IMR-90 (cell line): ENCODE data around the gene PPP1R14B. TPM values are rescaled to one million over a fixed set of nuclear protein-coding genes. Genes with fewer than 3 reads are reported as not detected.

Experiments used
- ATAC-seq: fragments of 200-7000 bp; cut with Tn5 transposase; 2 replicates; pipeline ENCODE4 v1.9.1; 2020; ENCODE audit warnings: low read depth, mild to moderate bottlenecking, moderate library complexity
- BruUV-seq: library from RNA; stranded (reverse); fragments of 400-500 nt; replicated peaks from 2 replicates; lab custom pipeline; 2021; lab: Mats Ljungman, UMichigan
- CTCF ChIA-PET: fragments of 300-600 bp; formaldehyde crosslinking; extraction: SDS; loops from one replicate; lab custom pipeline; 2021; ENCODE audit warnings: antibody characterized with exemption; lab: Yijun Ruan, JAX
- POLR2A ChIA-PET: fragments of 300-600 bp; sonication (Branson Sonifier 250); formaldehyde crosslinking; loops from one replicate; lab custom pipeline; 2022; ENCODE audit warnings: antibody characterized with exemption; ENCODE audit not compliant: unreplicated experiment; lab: Charles Lee
- DNase-seq: peaks from one replicate; pipeline ENCODE4 v3.0.0; 2013
- H2AFZ ChIP-seq: replicated peaks from 2 replicates; pipeline ENCODE3; 2013; ENCODE audit warnings: low read length, mild to moderate bottlenecking; ENCODE audit not compliant: poor library complexity
- H2AK5ac ChIP-seq: 2 replicates; pipeline ENCODE4 v1.6.1; 2013; ENCODE audit warnings: low read depth, low read length, inconsistent platforms
- H2AK9ac ChIP-seq: replicated peaks from 2 replicates; pipeline ENCODE3; 2013; ENCODE audit warnings: mild to moderate bottlenecking, low read depth, low read length, moderate library complexity; ENCODE audit not compliant: poor library complexity
- H2BK120ac ChIP-seq: 2 replicates; pipeline ENCODE4 v1.6.1; 2013; ENCODE audit warnings: low read depth, low read length, inconsistent platforms
- H2BK15ac ChIP-seq: 3 replicates; pipeline ENCODE4 v1.6.1; 2013; ENCODE audit warnings: low read depth, low read length, inconsistent platforms
- H2BK20ac ChIP-seq: 2 replicates; pipeline ENCODE4 v1.6.1; 2013; ENCODE audit warnings: low read depth, mild to moderate bottlenecking, inconsistent platforms, low read length, moderate library complexity
- H2BK5ac ChIP-seq: 2 replicates; pipeline ENCODE4 v1.6.1; 2013; ENCODE audit warnings: mild to moderate bottlenecking, low read depth, low read length, inconsistent platforms; ENCODE audit not compliant: poor library complexity, severe bottlenecking
- H3K14ac ChIP-seq: replicated peaks from 2 replicates; pipeline ENCODE4 v1.6.1; 2013; ENCODE audit warnings: low read depth, low read length, inconsistent platforms
- H3K18ac ChIP-seq: 2 replicates; pipeline ENCODE4 v1.6.1; 2013; ENCODE audit warnings: low read depth, low read length, control low read depth
- H3K23ac ChIP-seq: 2 replicates; pipeline ENCODE4 v1.6.1; 2013; ENCODE audit warnings: low read depth, low read length, inconsistent platforms
- H3K27ac ChIP-seq: 2 replicates; pipeline ENCODE4 v1.5.1; 2013; ENCODE audit warnings: mild to moderate bottlenecking, control low read depth, low read length; ENCODE audit not compliant: insufficient read depth
- H3K27me3 ChIP-seq: 2 replicates; pipeline ENCODE4 v1.6.1; 2013; ENCODE audit warnings: low read length; ENCODE audit not compliant: control insufficient read depth, insufficient read depth
- H3K36me3 ChIP-seq: 2 replicates; pipeline ENCODE4 v1.6.1; 2013; ENCODE audit warnings: low read length, mixed read lengths; ENCODE audit not compliant: control insufficient read depth, insufficient read depth
- H3K4ac ChIP-seq: 2 replicates; pipeline ENCODE4 v1.6.1; 2013; ENCODE audit warnings: low read depth, low read length, inconsistent platforms
- H3K4me1 ChIP-seq: 2 replicates; pipeline ENCODE4 v1.6.1; 2013; ENCODE audit warnings: low read length, mixed read lengths; ENCODE audit not compliant: control insufficient read depth, insufficient read depth
- H3K4me2 ChIP-seq: 2 replicates; pipeline ENCODE4 v1.6.1; 2013; ENCODE audit warnings: low read depth, mild to moderate bottlenecking, control low read depth, low read length, moderate library complexity
- H3K4me3 ChIP-seq: 2 replicates; pipeline ENCODE4 v1.5.1; 2013; ENCODE audit warnings: low read depth, mild to moderate bottlenecking, control low read depth, low read length, moderate library complexity; ENCODE audit not compliant: insufficient read depth
- H3K56ac ChIP-seq: 2 replicates; pipeline ENCODE4 v1.6.1; 2013; ENCODE audit warnings: low read length, inconsistent platforms; ENCODE audit not compliant: insufficient read depth; ENCODE audit errors: extremely low read depth
- H3K79me1 ChIP-seq, 2 experiments: 2 replicates each; pipeline ENCODE4 v1.6.1; 2013; ENCODE audit warnings: low read length in 2 of 2, inconsistent platforms in 1 of 2, low read depth in 1 of 2
- H3K9ac ChIP-seq: 2 replicates; pipeline ENCODE4 v1.6.1; 2013; ENCODE audit warnings: low read depth, low read length, control low read depth
- H3K9me1 ChIP-seq: 2 replicates; pipeline ENCODE4 v1.6.1; 2013; ENCODE audit warnings: low read length, inconsistent platforms; ENCODE audit not compliant: insufficient read depth
- H3K9me3 ChIP-seq: 2 replicates; pipeline ENCODE4 v1.6.1; 2013; ENCODE audit warnings: low read length; ENCODE audit not compliant: control insufficient read depth, insufficient read depth
- H4K20me1 ChIP-seq: 2 replicates; pipeline ENCODE4 v1.6.1; 2013; ENCODE audit warnings: low read length, inconsistent platforms; ENCODE audit not compliant: insufficient read depth
- H4K5ac ChIP-seq: 2 replicates; pipeline ENCODE4 v1.6.1; 2013; ENCODE audit warnings: mild to moderate bottlenecking, low read depth, low read length, control low read depth
- H4K8ac ChIP-seq, 2 experiments: 2 replicates each; pipeline ENCODE4 v1.6.1; 2013; ENCODE audit warnings: low read depth in 2 of 2, low read length in 2 of 2, control low read depth in 1 of 2, inconsistent platforms in 1 of 2
- H4K91ac ChIP-seq: 2 replicates; pipeline ENCODE4 v1.6.1; 2013; ENCODE audit warnings: low read depth, low read length, inconsistent platforms; ENCODE audit not compliant: insufficient read depth
- CTCF ChIP-seq: conservative IDR thresholded peaks from 2 replicates; pipeline ENCODE4 v1.5.1; 2012; ENCODE audit warnings: mild to moderate bottlenecking, low read depth, low read length, improper control_type of control experiment
- ELK1 ChIP-seq: fragments of 150-350 bp; IDR thresholded peaks from 2 replicates; pipeline ENCODE4 v1.6.1; 2016; ENCODE audit warnings: low read depth, mild to moderate bottlenecking, low read length, moderate library complexity, borderline replicate concordance
- MXI1 ChIP-seq: IDR thresholded peaks from 2 replicates; pipeline ENCODE4 v1.6.1; 2012; ENCODE audit warnings: low read depth, mild to moderate bottlenecking, low read length, moderate library complexity, borderline replicate concordance
- NFE2L2 ChIP-seq: fragments of 150-350 bp; IDR thresholded peaks from 2 replicates; pipeline ENCODE4 v1.6.1; 2016; ENCODE audit warnings: low read depth, mild to moderate bottlenecking, low read length
- RFX5 ChIP-seq: IDR thresholded peaks from 2 replicates; pipeline ENCODE4 v1.8.0; 2012; ENCODE audit warnings: low read depth, mild to moderate bottlenecking, low read length, moderate library complexity
- USF2 ChIP-seq: fragments of 150-350 bp; IDR thresholded peaks from 2 replicates; pipeline ENCODE4 v1.6.1; 2017; ENCODE audit warnings: mild to moderate bottlenecking, antibody characterized with exemption, low read length, low read depth
- WGBS, 2 experiments: methylation state at CpG; one replicate each; pipeline versions ENCODE4 v1.1.5 to v1.1.7; 2013; ENCODE audit warnings: missing lambda C conversion rate in 2 of 2; ENCODE audit not compliant: insufficient read length in 1 of 2; ENCODE audit errors: extremely low coverage in 2 of 2; 5-methylcytosine and 5-hydroxymethylcytosine counted together
- dilution Hi-C: fragments of 300-500 bp; cut with HindIII; formaldehyde crosslinking; loops from one replicate; pipeline ENCODE4 v1.14.3; 2018; ENCODE audit warnings: low sequenced_read_pairs; ENCODE audit not compliant: unreplicated experiment
- in situ Hi-C: fragments of 300-500 bp; cut with MboI; formaldehyde crosslinking; loops from 3 replicates; pipeline ENCODE4 v1.14.3; 2019; ENCODE audit warnings: low sequenced_read_pairs, inconsistent platforms, mixed read lengths
- intact Hi-C: fragments of 100-400 bp; cut with micrococcal nuclease; formaldehyde crosslinking; loops from 2 replicates; pipeline ENCODE4 v1.10.0; 2022
- polyA plus RNA-seq, 3 experiments: library from polyadenylated mRNA; depleted of rRNA; stranded (reverse); fragments of >200 nt; gene quantifications; 2 replicates each; pipeline ENCODE4 v1.2.3, GENCODE V29; 2012; ENCODE audit warnings: low replicate concordance in 1 of 3
- total RNA-seq: library from RNA; depleted of rRNA; stranded (reverse); fragments of >200 nt; gene quantifications from 2 replicates; pipeline ENCODE4 v1.2.3, GENCODE V29; 2012

PPP1R14B gene
- total and polyA plus RNA-seq, 2 of the 4 experiments (the other 2 are of a cell fraction): 176 to 257 TPM

GRCh38 chr11:64295760-64296159 lies 49.0 kb upstream of the PPP1R14B start:
- Histone ChIP-seq H3K36me3 (no peaks in the 10 kb centered on the region), H2AK9ac (no peak overlapping the region), H2BK20ac (no peak overlapping the region), H3K18ac (no peak overlapping the region), H3K23ac (no peak overlapping the region), H2AFZ (no peak overlapping the region), H2BK120ac (no peak overlapping the region), H4K5ac (no peak overlapping the region), H3K4me3 (no peak overlapping the region), H4K8ac (no peak overlapping the region), H3K14ac (no peak overlapping the region), H4K91ac (no peak overlapping the region), H2AK5ac (no peak overlapping the region), H3K56ac (no peak overlapping the region), H3K27me3 (peaks cover 98% of the 10 kb centered on the region), H3K79me1 (no peaks in the 10 kb centered on the region), H2BK15ac (no peak overlapping the region), H3K4ac (no peak overlapping the region), H3K9me3 (no peaks in the 10 kb centered on the region), H2BK5ac (no peak overlapping the region), H4K20me1 (peaks cover 7% of the 10 kb centered on the region; the same call in 1 of the 2 replicates), H3K9me1 (no peaks in the 10 kb centered on the region), H3K4me1 (peaks cover 7% of the 10 kb centered on the region), H3K9ac (no peak overlapping the region), H3K4me2 (no peak overlapping the region), H3K27ac (no peak overlapping the region)
- DNase-seq (no peak), ATAC-seq (no peak)
- in situ Hi-C loops (no loop called here), dilution Hi-C loops (no loop called here), intact Hi-C loops (no loop called here)
- ChIA-PET POLR2A (no interaction called here), CTCF (no interaction called here)
- WGBS, 2 experiments: no CpG with 5 or more reads among the region's 4 CpGs
- TF ChIP-seq ELK1 (no peak), MXI1 (no peak), CTCF (no peak), NFE2L2 (no peak), USF2 (no peak), RFX5 (no peak)
- BruUV-seq: no TSS peak
